ENCODE results near the gene NUDT4.

DNA sequence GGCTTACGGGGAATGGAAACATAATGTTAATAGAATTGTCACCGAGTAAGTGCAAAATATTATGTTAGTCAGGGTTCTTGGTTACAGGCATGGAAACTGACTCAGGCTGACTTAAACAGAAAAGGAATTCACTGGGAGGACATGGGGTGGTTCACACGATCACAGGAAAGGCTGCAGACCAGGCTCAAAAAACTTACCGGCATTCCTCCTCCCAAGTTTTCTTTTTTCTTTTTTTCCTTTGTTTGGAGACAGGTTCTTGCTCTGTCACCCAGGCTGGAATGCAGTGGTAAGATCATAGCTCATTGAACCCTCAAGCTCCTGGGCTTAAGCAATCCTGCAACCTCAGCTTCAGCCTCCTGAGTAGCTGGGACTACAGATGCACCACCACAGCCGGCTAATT is 75.9 kb downstream of the NUDT4 start:
- TF ChIP-seq, protein P1, sequence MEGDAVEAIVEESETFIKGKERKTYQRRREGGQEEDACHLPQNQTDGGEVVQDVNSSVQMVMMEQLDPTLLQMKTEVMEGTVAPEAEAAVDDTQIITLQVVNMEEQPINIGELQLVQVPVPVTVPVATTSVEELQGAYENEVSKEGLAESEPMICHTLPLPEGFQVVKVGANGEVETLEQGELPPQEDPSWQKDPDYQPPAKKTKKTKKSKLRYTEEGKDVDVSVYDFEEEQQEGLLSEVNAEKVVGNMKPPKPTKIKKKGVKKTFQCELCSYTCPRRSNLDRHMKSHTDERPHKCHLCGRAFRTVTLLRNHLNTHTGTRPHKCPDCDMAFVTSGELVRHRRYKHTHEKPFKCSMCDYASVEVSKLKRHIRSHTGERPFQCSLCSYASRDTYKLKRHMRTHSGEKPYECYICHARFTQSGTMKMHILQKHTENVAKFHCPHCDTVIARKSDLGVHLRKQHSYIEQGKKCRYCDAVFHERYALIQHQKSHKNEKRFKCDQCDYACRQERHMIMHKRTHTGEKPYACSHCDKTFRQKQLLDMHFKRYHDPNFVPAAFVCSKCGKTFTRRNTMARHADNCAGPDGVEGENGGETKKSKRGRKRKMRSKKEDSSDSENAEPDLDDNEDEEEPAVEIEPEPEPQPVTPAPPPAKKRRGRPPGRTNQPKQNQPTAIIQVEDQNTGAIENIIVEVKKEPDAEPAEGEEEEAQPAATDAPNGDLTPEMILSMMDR (IDR thresholded peaks at IDR 0.05; ENCODE audit: insufficient read depth, low read depth, low read length): no peak
- TF ChIP-seq EZH2 (IDR thresholded peaks at IDR 0.05; ENCODE audit: insufficient read depth, low read length): no peak

Data from astrocyte (in vitro differentiated cells and primary cell).